GM19193 (cell line): Measurements from ENCODE around the gene PRG2.

Experiments used
- POLR2A ChIP-seq: IDR thresholded peaks from 4 replicates; pipeline ENCODE4 v1.6.1; 2011; ENCODE audit not compliant: insufficient read depth, insufficient read length; ENCODE audit errors: extremely low read depth

The PRG2 gene

DNA sequence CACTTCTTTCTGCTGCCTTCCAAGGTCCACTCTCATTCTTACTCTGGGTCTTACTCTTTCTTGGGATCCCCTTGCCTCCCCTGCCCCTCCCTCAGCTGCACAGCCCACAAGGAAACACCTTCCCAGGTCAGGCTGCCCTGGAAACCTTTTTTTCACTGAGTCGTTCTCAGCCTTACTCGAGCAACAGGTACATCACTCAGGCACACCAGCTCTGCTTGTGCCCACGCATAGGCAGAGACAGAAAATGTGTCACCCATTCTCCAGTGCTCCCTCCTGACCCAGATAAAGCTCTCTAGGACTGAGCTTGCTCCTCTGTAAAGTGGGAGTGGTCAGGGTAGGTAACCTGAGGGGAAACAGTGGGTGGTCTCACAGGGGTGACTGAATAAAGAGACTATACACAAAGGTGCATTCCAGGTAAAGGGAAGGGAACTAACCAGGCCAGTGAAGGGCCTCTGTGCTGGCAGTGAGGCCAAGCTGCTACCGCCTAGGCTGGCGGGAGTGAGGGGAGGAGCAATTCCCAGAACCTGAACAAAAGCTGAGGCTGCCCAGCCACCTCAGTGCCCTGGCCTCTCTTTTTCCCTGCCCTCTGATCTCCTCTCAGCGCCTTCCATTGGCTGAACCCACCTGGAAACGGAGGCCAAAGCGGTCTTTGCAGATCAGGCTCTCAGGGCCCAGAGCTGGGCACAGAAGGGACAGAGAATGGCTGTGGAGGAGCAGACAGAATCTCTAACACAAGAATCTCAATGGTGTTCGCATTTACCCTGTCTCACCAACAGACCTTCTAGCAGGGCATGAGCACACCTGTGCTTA, 25.4 kb downstream of the PRG2 start:
- no peak for TF ChIP-seq POLR2A

DNA sequence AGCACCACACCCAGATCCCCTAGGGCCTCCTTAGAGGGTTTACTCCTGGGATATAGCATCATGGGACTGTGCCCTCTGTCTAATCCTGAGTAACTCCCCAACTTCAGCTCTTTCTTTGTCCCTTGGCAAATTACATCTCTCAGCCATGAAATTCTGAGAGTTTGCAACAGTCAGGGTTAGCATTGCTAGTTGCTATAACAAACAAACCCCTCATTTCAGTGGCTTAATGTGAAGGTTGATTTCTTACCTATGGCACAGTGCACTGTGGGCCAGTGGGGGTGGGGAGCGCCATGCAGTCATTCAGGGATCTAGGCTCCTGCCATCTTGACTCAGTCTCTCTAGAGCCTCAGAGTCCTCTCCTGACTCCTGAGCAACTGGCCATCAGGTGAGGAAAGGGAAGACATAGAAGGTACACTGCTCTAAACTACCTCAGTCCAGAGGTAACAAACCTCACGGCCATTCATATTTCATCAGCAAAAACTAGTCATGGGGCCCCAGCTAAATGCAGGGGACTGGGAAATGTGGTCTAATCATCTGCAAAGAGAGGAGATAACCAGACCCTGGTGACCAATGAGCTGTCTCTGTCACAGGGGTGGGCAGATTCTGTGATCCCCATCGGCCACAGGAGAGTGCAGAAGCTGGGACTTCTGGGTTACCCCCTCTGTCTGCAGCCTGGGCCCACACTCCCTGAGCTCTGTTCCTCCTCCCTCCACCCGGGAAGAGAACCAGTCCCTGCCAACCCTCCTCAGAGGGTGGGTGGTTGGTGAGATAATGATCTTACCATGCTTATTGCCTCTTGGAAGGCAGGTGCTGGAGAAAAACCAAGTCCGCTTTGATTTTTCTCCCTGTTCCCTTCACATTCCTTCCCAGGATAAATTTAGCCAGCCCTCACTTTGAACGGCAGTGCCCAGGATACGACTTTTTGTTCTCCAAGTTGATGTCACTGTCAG, 27.0 kb downstream of the PRG2 start:
- no peak for TF ChIP-seq POLR2A

DNA sequence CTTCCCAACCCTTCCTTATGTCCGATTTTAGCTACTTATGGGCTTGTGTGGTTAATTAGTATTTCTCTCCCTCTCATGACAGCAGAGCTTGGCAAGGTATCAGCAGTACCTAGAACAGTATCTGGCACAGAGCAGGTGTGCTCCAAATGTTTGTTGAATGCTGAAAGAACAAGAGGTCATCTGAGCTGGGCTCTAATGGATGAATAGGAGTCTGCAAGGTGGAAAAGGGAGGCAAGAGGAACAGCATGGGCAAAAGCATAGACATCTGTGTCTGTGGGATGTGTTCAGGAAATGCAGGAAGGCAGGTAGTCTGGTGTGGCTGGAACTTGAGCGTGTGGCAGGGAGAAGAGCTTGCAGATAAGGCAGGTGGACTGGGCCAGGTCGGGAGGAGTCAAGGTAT, 28.5 kb downstream of the PRG2 start:
- TF ChIP-seq POLR2A = no peak

DNA sequence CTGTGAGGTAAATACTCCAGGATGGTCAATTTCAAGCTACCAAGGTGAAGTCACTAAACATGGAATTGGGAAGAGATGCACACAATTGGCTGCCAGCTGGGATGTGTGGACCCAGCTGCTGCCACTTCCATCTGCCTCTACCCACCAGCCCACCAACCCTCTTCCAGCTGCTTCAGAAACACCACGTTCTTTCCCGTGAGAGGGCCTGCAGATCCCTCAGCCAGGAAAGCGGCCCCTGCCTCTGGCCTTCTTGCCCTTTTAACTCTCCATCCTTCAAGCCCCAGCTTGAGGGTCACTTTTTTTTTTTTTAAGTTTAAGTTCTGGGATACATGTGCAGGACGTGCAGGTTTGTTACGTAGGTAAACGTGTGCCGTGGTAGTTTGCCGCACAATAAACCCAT, 29.5 kb downstream of the PRG2 start:
- no peak for TF ChIP-seq POLR2A

DNA sequence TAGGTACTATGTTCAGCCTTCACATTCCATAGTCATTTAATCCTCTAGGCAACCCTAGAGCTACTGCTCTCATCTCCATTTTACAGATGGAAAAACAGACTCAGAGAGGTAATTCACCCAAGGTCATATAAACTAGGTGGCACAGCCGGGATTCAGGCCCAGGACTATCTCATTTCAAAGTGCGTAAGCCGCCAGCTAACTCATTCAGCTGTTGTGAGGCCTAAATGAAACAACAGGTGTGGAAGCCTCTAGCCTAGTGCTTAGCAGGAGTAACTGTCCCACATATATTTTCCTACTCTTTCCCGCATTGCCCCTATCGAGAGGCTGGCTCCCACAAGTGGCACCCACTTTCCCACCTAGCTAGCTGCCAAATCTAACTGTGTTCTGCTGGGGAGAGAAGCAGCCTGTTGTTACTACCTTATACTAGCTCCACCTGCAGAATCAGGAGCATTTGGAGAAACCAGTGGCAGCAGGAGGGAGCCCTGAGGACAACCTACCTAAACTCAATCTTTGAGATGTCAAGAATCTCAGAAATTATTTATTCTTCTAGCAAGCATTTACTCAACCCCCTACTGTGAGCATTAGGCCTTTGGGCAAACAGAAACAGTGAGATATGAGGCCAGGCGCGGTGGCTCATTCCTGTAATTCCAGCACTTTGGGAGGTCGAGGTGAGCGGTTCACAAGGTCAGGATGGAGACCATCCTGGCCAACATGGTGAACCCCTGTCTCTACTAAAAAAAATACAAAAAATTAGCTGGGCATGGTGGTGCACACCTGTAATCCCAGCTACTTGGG, 30.4 kb downstream of the PRG2 start:
- TF ChIP-seq POLR2A = no peak

DNA sequence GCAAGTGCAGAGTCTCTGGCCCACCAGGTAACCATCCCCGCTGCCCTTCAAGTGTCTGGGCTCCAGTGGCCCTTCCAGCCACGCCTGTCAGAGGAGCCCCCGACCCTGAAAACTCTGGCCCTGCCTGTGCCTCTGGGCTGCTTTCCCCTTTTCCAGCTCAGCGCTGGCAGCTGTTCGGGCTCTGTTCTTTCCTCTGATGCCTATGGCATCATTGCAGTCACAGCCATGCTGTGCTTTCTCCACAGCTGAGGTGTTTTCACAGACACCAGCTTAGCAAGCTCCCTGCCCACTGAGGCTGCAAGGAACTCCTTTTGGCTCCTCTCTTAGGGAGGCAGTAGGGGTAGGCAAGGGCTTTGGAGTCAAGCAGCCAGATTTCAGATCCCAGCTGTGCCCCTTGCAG, 31.1 kb downstream of the PRG2 start:
- no peak for TF ChIP-seq POLR2A

DNA sequence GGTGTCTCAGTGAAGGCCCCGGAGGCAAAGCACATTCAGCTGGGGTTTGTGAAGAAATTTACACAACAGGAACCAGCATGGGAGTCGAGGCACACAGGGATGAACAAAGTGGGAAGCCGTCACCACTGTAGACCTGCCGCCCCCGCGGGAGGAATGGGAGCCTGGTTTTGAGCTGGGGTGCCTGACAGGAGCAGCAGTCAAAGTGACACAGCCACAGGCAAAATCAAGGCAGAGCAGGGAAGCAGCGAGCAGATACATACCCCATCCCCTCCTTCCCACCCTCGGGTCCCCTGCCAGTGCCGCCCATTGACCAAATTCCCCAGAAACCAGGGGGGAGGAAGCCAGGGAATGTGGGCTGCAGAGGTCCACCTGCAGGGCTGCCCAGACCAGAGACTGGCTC, 31.5 kb downstream of the PRG2 start:
- no peak for TF ChIP-seq POLR2A

DNA sequence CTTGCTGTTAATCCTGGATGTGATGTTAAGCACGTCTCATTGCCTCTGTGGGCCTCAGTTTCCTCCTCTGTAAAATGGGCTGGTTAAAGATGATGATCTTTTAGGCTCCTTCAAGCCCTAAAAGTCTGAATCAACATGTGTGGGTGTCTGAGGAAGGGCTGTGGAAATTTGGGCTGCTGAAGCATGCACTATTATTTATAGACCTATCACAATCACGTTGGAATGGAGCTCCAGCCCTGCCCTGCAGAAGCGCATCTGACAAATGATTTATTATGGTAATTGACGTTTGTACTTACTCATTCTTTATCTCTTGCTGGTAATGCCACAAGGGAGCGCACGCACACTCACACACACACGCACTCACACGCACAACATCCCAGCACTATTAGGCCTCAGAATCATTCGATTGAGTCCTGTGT, 31.9 kb downstream of the PRG2 start:
- no peak for TF ChIP-seq POLR2A

DNA sequence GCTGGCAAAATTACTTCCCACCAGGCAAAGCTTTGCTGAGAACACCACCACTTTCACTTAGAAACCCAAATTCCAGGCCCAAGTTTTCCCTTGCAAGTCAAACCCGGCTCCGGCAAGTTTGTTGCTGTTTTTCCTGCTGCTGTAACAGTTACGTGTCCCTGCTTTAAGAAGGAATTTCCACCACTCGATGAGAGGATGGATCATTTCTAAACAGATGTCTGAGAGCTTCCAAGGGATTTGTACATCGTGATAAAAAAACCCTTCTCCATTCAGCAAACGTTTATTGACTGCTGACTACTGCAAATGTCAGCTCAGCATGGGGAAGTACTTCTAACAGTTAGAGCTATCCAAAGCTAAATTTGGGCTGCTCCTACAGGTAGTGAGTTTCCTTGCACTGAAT, 32.6 kb downstream of the PRG2 start:
- TF ChIP-seq POLR2A = no peak

DNA sequence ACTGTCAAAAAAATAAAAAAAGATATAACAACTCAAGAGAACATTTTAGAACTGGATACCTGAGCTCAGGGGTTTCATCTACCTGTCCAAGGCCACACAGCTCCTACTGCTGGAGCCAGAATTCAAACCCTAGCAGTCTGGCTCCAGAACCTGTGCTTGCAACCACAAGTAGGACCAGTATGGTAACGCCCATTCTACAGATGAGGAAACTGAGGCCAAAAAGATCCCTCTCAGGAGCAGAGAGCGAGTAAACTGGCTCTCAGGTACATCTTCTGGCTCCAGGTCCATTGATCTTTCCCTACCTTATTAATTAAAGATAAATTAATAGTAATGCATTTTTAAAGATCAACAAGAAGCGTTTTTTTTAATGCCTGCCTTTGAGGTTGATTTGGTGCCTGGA, 33.1 kb downstream of the PRG2 start:
- no peak for TF ChIP-seq POLR2A

DNA sequence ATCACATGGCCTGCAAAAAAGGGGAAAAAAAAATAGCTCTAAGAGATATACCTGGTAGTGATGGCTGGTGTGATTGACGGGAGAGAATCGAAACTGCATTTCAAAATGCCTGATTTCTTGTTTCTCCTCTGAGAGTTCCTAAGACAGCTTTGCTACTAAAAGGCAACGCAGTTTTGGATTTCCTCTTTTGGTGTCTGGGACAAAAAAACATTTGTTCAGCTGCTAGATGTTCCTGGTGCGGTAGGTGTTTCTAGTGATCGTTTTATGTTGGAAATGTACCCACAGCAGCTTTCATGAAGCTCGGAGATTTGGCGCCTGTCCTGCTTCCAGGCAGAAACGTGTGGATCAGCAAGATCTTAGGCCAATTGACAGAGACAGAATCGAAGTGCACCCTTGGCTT, 34.2 kb downstream of the PRG2 start:
- no peak for TF ChIP-seq POLR2A

DNA sequence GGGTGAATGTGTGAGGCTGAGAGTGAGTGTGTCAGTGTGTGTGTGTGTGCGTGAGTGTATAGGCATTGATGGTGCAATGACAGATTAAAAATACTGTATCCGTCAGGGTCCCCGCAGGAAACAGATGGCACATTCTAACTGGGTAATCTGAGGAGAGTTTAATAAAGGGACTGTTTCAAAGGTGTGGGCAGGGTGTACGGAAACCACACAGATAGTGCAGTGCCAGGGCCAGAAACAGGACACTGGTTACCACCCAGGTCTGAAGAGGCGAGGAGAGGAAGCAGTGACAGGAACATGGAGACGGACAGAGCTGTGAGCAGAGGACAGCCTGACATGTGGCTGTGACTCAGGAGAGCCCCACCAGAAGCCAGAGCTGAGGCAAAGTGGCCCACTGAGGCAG, 35.8 kb downstream of the PRG2 start:
- TF ChIP-seq POLR2A = no peak

DNA sequence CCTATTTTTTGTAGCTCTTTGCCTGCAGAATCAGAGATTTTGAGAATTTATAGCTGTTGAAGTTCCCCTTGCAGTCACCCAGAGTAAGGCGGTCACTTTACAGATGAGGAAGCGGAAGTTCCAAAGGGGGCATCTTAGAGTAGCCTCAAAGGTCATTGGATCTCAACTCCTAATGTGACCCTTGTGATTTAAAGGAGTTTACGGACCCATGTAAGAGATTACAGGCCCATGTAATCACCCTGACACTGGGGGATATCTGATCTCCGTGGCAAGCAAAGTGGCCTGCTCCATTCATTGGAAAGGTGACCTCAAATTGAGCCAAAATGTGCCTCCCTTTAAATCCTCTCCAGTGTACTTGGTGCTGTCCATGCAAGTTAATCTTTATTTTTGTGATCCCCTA, 36.6 kb downstream of the PRG2 start:
- no peak for TF ChIP-seq POLR2A

DNA sequence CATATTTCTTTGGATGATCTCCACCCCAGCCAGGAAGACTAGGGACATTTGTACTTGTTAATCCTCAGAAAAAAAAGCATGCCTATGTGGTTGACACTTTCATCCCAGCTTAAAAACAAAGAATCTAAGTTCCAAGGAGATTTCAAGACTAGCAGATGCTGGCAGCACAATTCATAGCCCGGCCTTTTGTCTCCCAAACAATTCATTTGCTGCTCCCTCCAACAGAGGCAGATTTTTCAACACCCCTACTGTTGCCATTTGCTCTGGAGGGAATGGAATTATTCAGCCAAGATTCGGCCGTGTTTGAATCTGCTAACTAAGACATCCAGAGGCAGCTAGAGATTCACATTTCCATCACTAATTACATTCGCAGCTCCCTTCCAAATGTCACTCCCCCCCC, 37.0 kb downstream of the PRG2 start:
- TF ChIP-seq POLR2A = no peak

DNA sequence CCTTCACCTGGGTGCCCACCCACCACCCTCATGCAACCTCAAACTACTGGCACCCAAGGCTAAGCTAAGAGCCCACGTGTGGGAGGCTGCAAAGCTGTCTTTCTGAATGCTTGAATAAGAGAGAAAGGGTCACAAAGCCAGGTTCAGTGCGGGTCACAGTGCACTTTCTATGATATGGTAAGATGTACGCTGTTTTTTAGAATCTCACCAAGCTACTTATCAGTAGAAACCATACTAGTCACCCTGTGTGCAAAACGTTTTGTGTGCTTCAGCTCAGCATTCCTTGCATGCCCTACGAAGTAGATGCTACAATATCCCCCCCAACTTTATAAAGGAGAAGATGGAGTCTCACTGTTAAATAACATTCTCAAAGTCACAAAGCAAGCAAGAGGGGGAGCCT, 37.4 kb downstream of the PRG2 start:
- TF ChIP-seq POLR2A = no peak
